Suppressor macrophage (primary cell): ENCODE data around the gene DENND4A.

Source experiments
- DNase-seq, 4 experiments: peaks; one replicate each; pipeline ENCODE4 v3.0.0-alpha.2; 2020 to 2022

The DENND4A gene

DNA sequence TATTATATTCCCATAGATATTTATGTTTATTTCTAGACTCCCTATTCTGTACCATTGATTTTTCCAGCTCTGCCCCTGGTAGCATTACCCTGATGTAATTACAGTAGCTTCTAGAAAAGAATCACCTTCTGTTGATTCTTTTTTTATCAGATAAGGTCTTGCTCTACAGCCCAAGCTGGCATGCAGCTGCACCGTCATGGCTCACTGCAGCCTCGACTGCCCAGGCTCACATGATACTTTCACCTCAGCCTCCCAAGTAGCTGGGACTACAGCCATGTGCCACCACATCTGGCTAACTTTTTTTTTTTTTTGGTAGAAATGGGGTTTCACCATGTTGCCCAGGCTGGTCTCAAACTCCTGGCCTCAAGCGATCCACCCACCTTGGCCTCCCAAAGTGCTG, 128.6 kb downstream of the DENND4A start:
- DNase-seq, result no peak

DNA sequence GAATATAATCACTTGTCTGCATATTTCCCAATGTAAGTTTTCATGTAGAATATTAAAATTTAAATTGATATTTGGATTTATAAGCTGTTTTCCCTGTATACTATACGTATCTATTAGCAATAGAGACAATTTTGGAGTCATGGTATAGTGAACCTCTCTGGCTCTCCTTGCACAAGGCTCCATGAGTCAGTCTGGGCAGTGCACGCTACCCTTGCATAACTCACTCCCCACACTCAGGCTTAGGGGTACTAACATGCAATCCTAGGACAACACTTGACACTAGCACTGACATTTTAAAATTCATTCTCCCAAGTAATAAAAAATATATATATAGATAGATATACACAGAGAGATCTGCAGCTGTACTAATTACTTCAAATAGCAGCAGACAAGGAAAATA, 131.2 kb downstream of the DENND4A start:
- peak; percentile 4 to 57 (median 54) for DNase-seq

- no peak for DNase-seq
Measured at GRCh38 chr15:65659502-65660052, 132.5 kb downstream of the DENND4A start.

GRCh38 chr15:65655457-65655856, 136.6 kb downstream of the DENND4A start:
- DNase-seq, result no peak

DNA sequence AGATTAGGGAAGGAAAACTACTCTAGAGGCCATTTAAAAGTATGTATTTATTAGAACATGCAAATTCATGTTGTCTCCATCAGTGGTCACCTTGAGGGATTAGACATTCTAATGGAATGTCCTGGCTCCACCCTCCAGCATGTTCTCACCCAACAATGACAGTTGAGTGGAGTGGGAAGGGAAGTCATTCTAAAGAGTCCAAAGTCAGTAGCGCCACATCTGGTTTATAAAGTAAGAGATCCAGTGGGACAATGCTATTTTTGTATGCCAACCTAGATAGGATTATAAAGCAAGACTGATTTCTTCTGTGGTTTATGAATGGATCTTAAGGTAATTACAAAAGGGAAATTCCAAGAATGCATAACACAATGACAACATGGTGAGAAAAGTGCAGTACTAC, 137.1 kb downstream of the DENND4A start:
- no peak for DNase-seq

- peak in 1 of 4 experiments; percentile 14 for DNase-seq
Measured at GRCh38 chr15:65653801-65654521, 138.1 kb downstream of the DENND4A start.

DNA sequence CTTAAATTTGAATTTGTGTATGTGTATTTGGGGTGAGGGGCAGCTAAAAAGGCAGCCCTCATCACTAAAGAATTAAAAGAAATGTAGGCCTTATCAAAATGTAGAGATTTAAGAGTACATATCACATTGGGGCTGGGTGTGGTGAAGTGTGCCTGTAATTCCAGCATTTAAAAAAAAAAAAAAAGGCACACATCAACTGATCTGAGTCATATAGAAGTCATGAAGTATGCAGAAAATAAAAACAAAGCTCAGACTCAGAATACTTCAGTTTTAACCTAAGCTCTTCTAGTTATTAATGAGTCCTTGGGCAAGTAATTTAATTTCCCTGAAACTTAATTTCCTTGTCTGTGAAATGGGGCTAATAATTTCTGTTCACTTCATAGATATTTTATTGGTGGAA, 138.8 kb downstream of the DENND4A start:
- no peak for DNase-seq

DNA sequence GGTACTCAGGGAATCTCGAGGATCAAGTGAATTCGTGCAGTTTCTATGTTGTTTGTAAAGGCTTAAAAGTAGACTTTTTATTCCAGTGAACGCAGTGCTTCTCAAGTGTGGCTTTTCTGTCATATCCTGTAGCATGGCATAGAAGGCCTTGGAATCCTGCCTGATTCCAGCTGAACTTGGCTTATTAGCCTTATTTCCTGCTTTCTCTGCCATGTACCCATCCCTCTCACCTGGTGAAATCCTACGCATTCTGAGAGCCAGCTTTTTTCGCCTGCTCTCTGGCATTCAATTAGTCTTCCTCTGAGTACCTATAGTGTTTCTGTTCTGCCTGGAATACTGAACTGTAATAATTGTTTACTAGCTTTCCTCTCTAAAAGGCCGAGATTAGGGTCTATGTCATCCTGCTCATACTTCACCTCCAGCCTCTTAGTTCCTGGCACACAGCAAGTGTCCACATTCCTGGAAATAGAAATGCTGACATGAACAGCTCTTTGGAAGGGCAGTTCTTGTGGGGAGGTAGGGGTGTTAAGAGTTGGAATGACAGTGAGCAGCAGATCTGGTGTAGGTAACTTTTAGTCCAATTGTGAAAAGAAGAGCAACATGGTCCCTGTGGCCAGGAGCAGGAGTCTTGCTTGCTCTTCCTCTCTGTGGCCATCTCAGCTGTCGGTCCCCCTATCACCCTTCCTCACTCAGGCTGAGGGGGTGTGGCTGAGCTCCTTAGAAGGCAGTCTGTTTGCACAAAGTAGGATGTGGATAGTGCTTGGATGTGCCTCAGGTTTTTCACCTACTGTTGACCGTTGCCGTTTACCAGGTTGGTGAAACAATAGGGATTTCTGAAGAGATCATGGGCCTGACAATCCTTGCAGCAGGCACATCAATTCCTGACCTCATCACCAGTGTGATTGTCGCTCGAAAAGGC, 140.0 kb downstream of the DENND4A start:
- no peak for DNase-seq

- no peak for DNase-seq
Measured at GRCh38 chr15:65651042-65651322, 141.1 kb downstream of the DENND4A start.

DNA sequence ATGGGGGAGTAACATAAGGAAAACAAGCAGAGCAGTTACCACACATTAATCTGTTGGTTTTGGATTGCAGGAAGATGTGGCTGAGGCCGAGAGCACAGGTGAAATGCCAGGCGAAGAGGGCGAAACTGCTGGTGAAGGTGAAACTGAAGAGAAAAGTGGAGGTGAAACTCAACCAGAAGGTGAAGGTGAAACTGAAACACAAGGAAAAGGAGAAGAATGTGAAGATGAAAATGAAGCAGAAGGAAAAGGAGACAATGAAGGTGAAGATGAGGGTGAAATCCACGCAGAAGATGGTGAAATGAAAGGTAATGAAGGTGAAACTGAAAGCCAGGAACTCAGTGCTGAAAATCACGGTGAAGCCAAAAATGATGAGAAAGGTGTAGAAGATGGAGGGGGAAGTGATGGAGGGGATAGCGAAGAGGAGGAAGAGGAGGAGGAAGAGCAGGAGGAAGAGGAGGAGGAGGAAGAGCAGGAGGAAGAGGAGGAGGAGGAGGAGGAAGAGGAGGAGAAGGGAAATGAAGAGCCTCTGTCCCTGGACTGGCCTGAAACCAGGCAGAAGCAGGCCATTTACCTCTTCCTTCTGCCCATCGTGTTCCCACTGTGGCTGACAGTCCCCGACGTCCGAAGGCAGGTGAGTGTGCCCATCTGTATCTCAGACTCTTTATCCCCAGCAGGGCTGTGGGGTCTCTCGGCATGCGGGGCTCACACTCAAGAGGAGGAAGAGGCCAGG, 141.6 kb downstream of the DENND4A start:
- no peak for DNase-seq

- DNase-seq, result no peak
Measured at GRCh38 chr15:65646486-65646885, 145.6 kb downstream of the DENND4A start.

GRCh38 chr15:65645392-65645791, 146.7 kb downstream of the DENND4A start:
- DNase-seq, result no peak

DNA sequence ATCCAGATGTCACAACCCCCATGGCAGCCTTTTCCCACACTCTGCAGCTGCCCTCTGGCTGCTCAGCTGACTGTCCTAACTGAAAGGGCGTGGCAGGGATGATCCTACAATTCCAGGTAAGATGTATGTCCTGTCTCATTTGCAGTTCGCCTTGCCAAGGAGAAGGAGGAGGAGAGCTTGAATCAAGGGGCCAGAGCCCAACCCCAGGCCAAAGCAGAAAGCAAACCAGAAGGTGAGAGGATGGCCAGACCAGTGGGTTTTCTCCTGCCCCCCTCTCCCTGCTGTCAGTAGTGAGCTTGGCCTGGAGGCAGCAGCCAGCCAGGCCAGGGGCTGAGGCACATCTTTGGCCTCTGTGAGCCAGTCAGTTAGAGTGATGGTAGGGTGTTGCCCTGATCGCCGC, 147.8 kb downstream of the DENND4A start:
- DNase-seq, result no peak

- no peak for DNase-seq
Measured at GRCh38 chr15:65642594-65642993, 149.5 kb downstream of the DENND4A start.

GRCh38 chr15:65641768-65642475, 150.2 kb downstream of the DENND4A start:
- DNase-seq, result no peak

- no peak for DNase-seq
Measured at GRCh38 chr15:65639509-65639908, 152.6 kb downstream of the DENND4A start.

DNA sequence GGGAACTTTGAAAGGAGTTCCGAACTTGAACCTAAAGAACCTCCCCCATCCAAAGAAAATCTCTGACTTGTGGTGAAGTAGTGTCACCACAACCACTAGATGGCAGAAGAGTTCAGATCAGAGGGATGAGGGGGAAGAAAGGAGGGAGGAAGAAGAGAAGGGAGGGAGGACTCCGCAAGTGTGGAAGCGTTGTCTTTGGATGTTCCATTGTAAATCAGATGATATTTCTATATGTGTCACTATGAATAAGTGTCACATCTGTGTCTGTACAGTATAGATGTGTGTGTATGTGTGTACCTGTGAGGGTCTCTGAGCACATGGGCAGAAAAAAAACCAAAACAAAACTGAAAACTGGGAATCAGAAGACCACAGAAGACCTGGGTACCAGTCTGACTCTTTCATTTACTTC, 153.4 kb downstream of the DENND4A start:
- DNase-seq, result peak; percentile 59 to 89 (median 72)

DNA sequence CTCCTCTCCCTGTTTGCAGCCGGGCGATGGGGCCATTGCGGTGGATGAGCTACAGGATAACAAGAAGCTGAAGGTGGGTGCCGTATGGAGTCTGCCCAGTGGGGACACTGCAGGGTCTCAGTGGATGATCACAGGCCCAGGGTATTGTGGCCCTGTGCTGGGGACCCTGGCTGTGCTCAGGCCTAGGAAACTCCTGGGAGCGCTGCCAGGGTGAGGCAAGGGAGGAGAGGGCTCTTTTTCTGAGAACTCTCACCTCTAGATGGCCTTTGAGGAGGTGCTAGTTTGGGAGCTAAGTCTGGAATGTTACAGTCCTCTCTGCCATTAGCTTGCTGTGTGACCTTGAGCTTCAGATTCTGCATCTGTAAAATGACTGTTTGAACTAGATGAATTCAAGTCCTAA, 154.0 kb downstream of the DENND4A start:
- no peak for DNase-seq

GRCh38 chr15:65634356-65634755, 157.7 kb downstream of the DENND4A start:
- DNase-seq, result peak in 2 of 4 experiments; percentile 17 to 36

DNA sequence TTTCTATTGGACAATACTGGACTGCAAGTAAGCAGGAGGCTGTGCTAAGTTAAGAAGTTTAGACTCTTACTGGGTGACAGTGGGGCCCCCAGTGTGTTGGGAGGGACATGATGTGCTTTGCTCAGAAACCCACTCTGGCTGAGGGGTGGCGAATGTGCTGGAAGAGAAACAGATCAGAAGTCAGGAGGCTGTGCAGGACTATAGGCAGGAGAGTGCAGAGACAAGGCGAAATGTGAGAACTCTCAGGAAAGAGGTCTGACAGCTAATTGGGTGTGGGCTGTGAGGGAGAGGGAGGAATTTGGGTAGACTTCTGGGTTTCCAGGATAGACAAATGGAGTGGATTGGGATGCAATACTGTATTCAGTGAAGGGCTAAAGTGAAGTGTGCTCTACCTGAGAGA, 158.3 kb downstream of the DENND4A start:
- DNase-seq, result no peak

GRCh38 chr15:65632780-65633375, 159.2 kb downstream of the DENND4A start:
- no peak for DNase-seq

DNA sequence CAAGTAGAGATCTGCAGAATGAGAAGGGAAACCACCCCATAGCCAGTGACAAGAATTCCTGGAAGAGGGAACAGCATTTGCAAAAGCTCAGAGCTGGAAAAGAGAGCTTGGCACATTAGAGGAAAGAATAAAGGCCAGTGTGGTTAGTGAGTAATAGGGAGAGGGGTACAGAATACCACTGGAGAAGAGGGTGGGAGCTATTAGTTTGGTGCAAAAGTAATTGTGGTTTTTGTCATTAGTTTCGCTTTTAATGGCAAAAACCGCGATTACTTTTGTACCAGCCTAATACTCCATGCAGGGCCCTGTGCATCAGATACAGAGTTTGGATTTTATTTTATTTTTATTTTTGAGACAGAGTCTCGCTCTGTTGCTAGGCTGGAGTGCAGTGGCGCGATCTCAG, 160.6 kb downstream of the DENND4A start:
- DNase-seq, result no peak
